B cell (primary cell): ENCODE measurements around the gene OLIG3. TPM values are rescaled to one million over a fixed set of nuclear protein-coding genes. Genes with fewer than 3 reads are reported as not detected.

Experiments
- ATAC-seq: fragments of 200-7000 bp; cut with Tn5 transposase; one replicate; pipeline ENCODE4 v1.10.0; 2021; ENCODE audit warnings: low read depth, mild to moderate bottlenecking, moderate number of reproducible peaks, moderate library complexity
- CTCF ChIA-PET: fragments of 350-600 bp; sonication (Branson Sonifier 250); formaldehyde crosslinking; loops from one replicate; lab custom pipeline; 2021; ENCODE audit warnings: antibody characterized with exemption, inconsistent platforms; lab: Charles Lee
- POLR2A ChIA-PET: fragments of 350-600 bp; sonication (Branson Sonifier 250); formaldehyde crosslinking; loops from one replicate; lab custom pipeline; 2021; ENCODE audit warnings: antibody characterized with exemption; lab: Charles Lee
- DNase-seq: peaks from one replicate; pipeline ENCODE4 v3.0.0; 2013
- H2AFZ ChIP-seq: 2 replicates; pipeline ENCODE4 v1.6.1; 2012; ENCODE audit warnings: mild to moderate bottlenecking, low read depth, low read length; ENCODE audit not compliant: insufficient read depth, poor library complexity, severe bottlenecking
- H3K27ac ChIP-seq, 2 donors: 1 replicate in 1 of 2; 2 replicates in 1 of 2; pipeline ENCODE4 v1.5.1; 2012 to 2013; ENCODE audit warnings: low read length in 2 of 2, mild to moderate bottlenecking in 2 of 2, moderate library complexity in 1 of 2
- H3K27me3 ChIP-seq, 4 experiments: fragments of 200-600 bp in 1 of 4; sonication (generic) in 1 of 4; replicated peaks in 1 of 4; 1 replicate in 2 of 4; 2 replicates in 2 of 4; pipeline versions ENCODE4 v1.6.1 to v1.7.0; 2013 to 2016; ENCODE audit warnings: low read length in 3 of 4, mild to moderate bottlenecking in 2 of 4, mixed read lengths in 1 of 4, moderate library complexity in 1 of 4; ENCODE audit not compliant: insufficient read depth in 4 of 4, control insufficient read depth in 3 of 4; ENCODE audit errors: control extremely low read depth in 1 of 4
- H3K36me3 ChIP-seq, 2 experiments: replicated peaks in 1 of 2; 1 replicate in 1 of 2; 2 replicates in 1 of 2; pipeline versions ENCODE4 v1.6.1 to v1.7.1; 2013; ENCODE audit warnings: low read length in 1 of 2; ENCODE audit not compliant: insufficient read depth in 2 of 2, control insufficient read depth in 1 of 2; ENCODE audit errors: control extremely low read depth in 1 of 2, extremely low read depth in 1 of 2
- H3K4me1 ChIP-seq, 2 donors: fragments of 200-600 bp in 1 of 2; sonication (generic) in 1 of 2; 1 replicate in 1 of 2; 2 replicates in 1 of 2; pipeline versions ENCODE4 v1.5.1 to v1.6.1; 2013 to 2017; ENCODE audit warnings: low read length in 2 of 2; ENCODE audit not compliant: control insufficient read depth in 2 of 2, insufficient read depth in 2 of 2
- H3K4me2 ChIP-seq: replicated peaks from 2 replicates; pipeline ENCODE3; 2012; ENCODE audit warnings: mild to moderate bottlenecking, low read depth, low read length; ENCODE audit not compliant: poor library complexity, severe bottlenecking
- H3K4me3 ChIP-seq, 5 experiments: fragments of 200-600 bp in 1 of 5; sonication (generic) in 1 of 5; 1 replicate in 3 of 5; 2 replicates in 2 of 5; pipeline versions ENCODE4 v1.5.1 to v1.7.0; 2011 to 2016; ENCODE audit warnings: low read length in 4 of 5, mild to moderate bottlenecking in 4 of 5, low read depth in 2 of 5, control low read depth in 1 of 5, moderate library complexity in 1 of 5; ENCODE audit not compliant: insufficient read depth in 1 of 5; ENCODE audit errors: control extremely low read depth in 1 of 5, extremely low read depth in 1 of 5
- H3K79me2 ChIP-seq: fragments of 200-600 bp; sonication (generic); one replicate; pipeline ENCODE4 v1.6.0; 2016; ENCODE audit warnings: low read length; ENCODE audit not compliant: control insufficient read depth, insufficient read depth
- H3K9ac ChIP-seq: fragments of 200-600 bp; sonication (generic); 2 replicates; pipeline ENCODE4 v1.6.1; 2017; ENCODE audit warnings: mild to moderate bottlenecking, low read length, moderate library complexity
- H3K9me3 ChIP-seq, 3 donors: one replicate each; pipeline versions ENCODE4 v1.6.1 to v1.7.1; 2013; ENCODE audit warnings: low read length in 2 of 3; ENCODE audit not compliant: control insufficient read depth in 2 of 3, insufficient read depth in 1 of 3; ENCODE audit errors: control extremely low read depth in 1 of 3
- H4K20me1 ChIP-seq: 2 replicates; pipeline ENCODE4 v1.6.0; 2012; ENCODE audit warnings: mild to moderate bottlenecking, low read length; ENCODE audit not compliant: insufficient read depth, control insufficient read depth, poor library complexity, severe bottlenecking
- H3K27ac Mint-ChIP-seq: one replicate; pipeline ENCODE4 v1.8.0; 2021; ENCODE audit warnings: mixed read lengths
- H3K27me3 Mint-ChIP-seq: one replicate; pipeline ENCODE4 v1.8.0; 2021; ENCODE audit warnings: mixed read lengths
- H3K4me1 Mint-ChIP-seq: one replicate; pipeline ENCODE4 v1.8.0; 2021; ENCODE audit warnings: mixed read lengths
- H3K4me3 Mint-ChIP-seq: one replicate; pipeline ENCODE4 v1.8.0; 2021; ENCODE audit warnings: mixed read lengths
- H3K9me3 Mint-ChIP-seq: one replicate; pipeline ENCODE4 v1.8.0; 2022; ENCODE audit warnings: mixed read lengths; ENCODE audit not compliant: insufficient read depth
- CTCF ChIP-seq: fragments of 200-600 bp; IDR thresholded peaks from one replicate; pipeline ENCODE4 v1.8.0; 2022; ENCODE audit warnings: antibody characterized with exemption, mild to moderate bottlenecking
- EZH2 ChIP-seq: IDR thresholded peaks from 2 replicates; pipeline ENCODE4 v1.6.1; 2012; ENCODE audit warnings: borderline replicate concordance, low read depth, mild to moderate bottlenecking, moderate library complexity, low read length; ENCODE audit not compliant: insufficient read depth, poor library complexity, severe bottlenecking
- WGBS: methylation state at CpG from one replicate; pipeline ENCODE4 v1.1.5; 2013; ENCODE audit warnings: missing lambda C conversion rate; ENCODE audit not compliant: insufficient coverage; 5-methylcytosine and 5-hydroxymethylcytosine counted together
- intact Hi-C: fragments of 100-400 bp; cut with micrococcal nuclease; formaldehyde crosslinking; loops from one replicate; pipeline ENCODE4 v1.10.0; 2022
- polyA plus RNA-seq: library from polyadenylated mRNA; depleted of rRNA; stranded (reverse); fragments of >200 nt; gene quantifications from 2 replicates; pipeline ENCODE4 v1.2.3, GENCODE V29; 2012
- total RNA-seq, 2 donors: library from RNA; stranded (reverse); fragments of 120-200 nt in 1 of 2; gene quantifications; 1 replicate in 1 of 2; 2 replicates in 1 of 2; pipeline versions ENCODE4 v1.2.3 to v1.2.4, GENCODE V29; 2013 to 2022

Gene OLIG3
- total and polyA plus RNA-seq, 2 donors (not counting 1 experiment from before 2014, with no cell fraction given), result not detected

- H3K27me3 Mint-ChIP-seq, result peaks cover 48% of the 10 kb centered on the region
- H3K27ac Mint-ChIP-seq, result no peak overlapping the region
- no peak overlapping the region for H3K4me2 ChIP-seq
- no peak overlapping the region for H3K9ac ChIP-seq
- no peak overlapping the region for H2AFZ ChIP-seq
- ATAC-seq (no peak), DNase-seq (no peak)
- H3K9me3 Mint-ChIP-seq, result no peaks in the 10 kb centered on the region
- POLR2A ChIA-PET, result no interaction called here
- no peak overlapping the region for H3K4me3 ChIP-seq
- H4K20me1 ChIP-seq, result no peaks in the 10 kb centered on the region
- TF ChIP-seq EZH2 (no peak), CTCF (no peak)
- H3K27me3 ChIP-seq, result peaks cover 0 to 8% (median 6%) of the 10 kb centered on the region in 4 experiments
- intact Hi-C loops, result no loop called here
- CTCF ChIA-PET, result no interaction called here
- H3K79me2 ChIP-seq, result no peaks in the 10 kb centered on the region
- no peaks in the 10 kb centered on the region for H3K9me3 ChIP-seq
- H3K27ac ChIP-seq, result no peak overlapping the region
- H3K4me3 Mint-ChIP-seq, result no peak overlapping the region
- no peaks in the 10 kb centered on the region for H3K4me1 Mint-ChIP-seq
- H3K36me3 ChIP-seq, result no peaks in the 10 kb centered on the region
- no peaks in the 10 kb centered on the region for H3K4me1 ChIP-seq
- WGBS, result no CpG with 5 or more reads among the region's 2 CpGs
Measured at GRCh38 chr6:137475103-137475502, 19.1 kb downstream of the OLIG3 start.

GRCh38 chr6:137473598-137473997 lies 20.6 kb downstream of the OLIG3 start:
- Mint-ChIP-seq H3K4me1 (no peaks in the 10 kb centered on the region), H3K27ac (no peak overlapping the region), H3K4me3 (no peak overlapping the region), H3K9me3 (no peaks in the 10 kb centered on the region), H3K27me3 (peaks cover 45% of the 10 kb centered on the region)
- H4K20me1 ChIP-seq, result no peaks in the 10 kb centered on the region
- POLR2A ChIA-PET, result no interaction called here
- H3K9me3 ChIP-seq, result no peaks in the 10 kb centered on the region
- CTCF ChIA-PET, result no interaction called here
- no peaks in the 10 kb centered on the region for H3K36me3 ChIP-seq
- no peak overlapping the region for H2AFZ ChIP-seq
- H3K4me1 ChIP-seq, result no peaks in the 10 kb centered on the region
- intact Hi-C loops, result no loop called here
- H3K4me3 ChIP-seq, result no peak overlapping the region
- no peak for DNase-seq
- no peak overlapping the region for H3K9ac ChIP-seq
- H3K27me3 ChIP-seq, result peaks cover 0 to 8% (median 7%) of the 10 kb centered on the region in 4 experiments
- TF ChIP-seq EZH2, result no peak
- H3K79me2 ChIP-seq, result no peaks in the 10 kb centered on the region
- H3K27ac ChIP-seq, result no peak overlapping the region
- 89% methylated on average over 2 of the region's 3 CpGs for WGBS
- ATAC-seq, result no peak
- no peak overlapping the region for H3K4me2 ChIP-seq
